Measurements from ENCODE around the gene CRIM1.

DNA sequence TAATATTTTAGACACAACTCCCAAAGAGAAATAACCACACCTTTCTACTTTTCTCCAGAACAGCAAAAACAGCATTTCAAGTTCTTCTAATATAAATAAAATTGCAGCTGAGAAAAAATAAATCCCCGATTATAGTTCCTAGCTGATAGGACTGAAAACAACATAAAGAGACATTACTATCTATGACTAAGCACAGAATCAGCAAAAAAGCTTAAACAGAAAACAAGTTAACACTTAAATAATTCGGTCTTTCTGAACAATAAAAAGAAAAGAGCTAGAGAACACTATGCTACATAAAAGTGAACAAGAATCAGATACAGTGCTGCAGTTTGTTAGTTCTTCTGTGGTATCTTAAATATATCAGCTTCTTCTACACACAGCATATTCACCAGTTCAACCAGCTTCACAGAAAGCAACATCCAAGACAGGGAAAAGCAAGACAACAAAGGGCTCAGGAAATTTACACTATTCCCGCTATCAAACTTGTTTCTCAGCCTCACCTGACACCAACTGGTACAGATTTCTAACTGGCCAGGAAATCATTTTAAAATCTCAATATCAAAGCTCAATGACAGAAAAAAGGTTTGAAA, 213.8 kb downstream of the CRIM1 start:
- TF ChIP-seq, protein P1, sequence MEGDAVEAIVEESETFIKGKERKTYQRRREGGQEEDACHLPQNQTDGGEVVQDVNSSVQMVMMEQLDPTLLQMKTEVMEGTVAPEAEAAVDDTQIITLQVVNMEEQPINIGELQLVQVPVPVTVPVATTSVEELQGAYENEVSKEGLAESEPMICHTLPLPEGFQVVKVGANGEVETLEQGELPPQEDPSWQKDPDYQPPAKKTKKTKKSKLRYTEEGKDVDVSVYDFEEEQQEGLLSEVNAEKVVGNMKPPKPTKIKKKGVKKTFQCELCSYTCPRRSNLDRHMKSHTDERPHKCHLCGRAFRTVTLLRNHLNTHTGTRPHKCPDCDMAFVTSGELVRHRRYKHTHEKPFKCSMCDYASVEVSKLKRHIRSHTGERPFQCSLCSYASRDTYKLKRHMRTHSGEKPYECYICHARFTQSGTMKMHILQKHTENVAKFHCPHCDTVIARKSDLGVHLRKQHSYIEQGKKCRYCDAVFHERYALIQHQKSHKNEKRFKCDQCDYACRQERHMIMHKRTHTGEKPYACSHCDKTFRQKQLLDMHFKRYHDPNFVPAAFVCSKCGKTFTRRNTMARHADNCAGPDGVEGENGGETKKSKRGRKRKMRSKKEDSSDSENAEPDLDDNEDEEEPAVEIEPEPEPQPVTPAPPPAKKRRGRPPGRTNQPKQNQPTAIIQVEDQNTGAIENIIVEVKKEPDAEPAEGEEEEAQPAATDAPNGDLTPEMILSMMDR (IDR thresholded peaks at IDR 0.05), result no peak
- no peak for TF ChIP-seq EP300 (IDR thresholded peaks at IDR 0.05; ENCODE audit: low read depth)
